ENCODE results near the gene ID3.
"Not testable (repeated sequence)": the region's sequence is repeated elsewhere in the genome, so short reads cannot be mapped to it uniquely, and the experiment has no call there.

ID3 gene

GRCh38 chr1:23590058-23590783 lies 30.9 kb upstream of the ID3 start:
- intact Hi-C loops (cut with DNase I), result no loop called here
- DNase-seq, result no peak

- DNase-seq, result no peak
- intact Hi-C loops (cut with DNase I), result no loop called here
Measured at GRCh38 chr1:23589585-23589986, 30.3 kb upstream of the ID3 start.

- intact Hi-C loops (cut with DNase I), result no loop called here
- DNase-seq, result peak in 1 of 10 donors; percentile 29
Measured at GRCh38 chr1:23588749-23589548, 29.6 kb upstream of the ID3 start.

- intact Hi-C loops (cut with DNase I), result no loop called here
- peak in 1 of 10 donors; percentile 30 for DNase-seq
Measured at GRCh38 chr1:23585321-23586022, 26.2 kb upstream of the ID3 start.

GRCh38 chr1:23583727-23584126 lies 24.4 kb upstream of the ID3 start:
- DNase-seq; intact Hi-C loops (cut with DNase I): not testable (repeated sequence)

GRCh38 chr1:23582820-23583219 lies 23.5 kb upstream of the ID3 start:
- intact Hi-C loops (cut with DNase I), result no loop called here
- no peak for DNase-seq

- DNase-seq, result peak in 8 of 10 donors; percentile 34 to 94 (median 57)
- intact Hi-C loops (cut with DNase I), result no loop called here
Measured at GRCh38 chr1:23581219-23581618, 21.9 kb upstream of the ID3 start.

- DNase-seq, result no peak
- intact Hi-C loops (cut with DNase I), result no loop called here
Measured at GRCh38 chr1:23578997-23579363, 19.7 kb upstream of the ID3 start.

- intact Hi-C loops (cut with DNase I), result no loop called here
- no peak for DNase-seq
Measured at GRCh38 chr1:23578311-23578996, 19.2 kb upstream of the ID3 start.

- intact Hi-C loops (cut with DNase I), result no loop called here
- peak in 3 of 10 donors; percentile 20 to 51 (median 44) for DNase-seq
Measured at GRCh38 chr1:23577056-23578004, 18.0 kb upstream of the ID3 start.

- no peak for DNase-seq
- intact Hi-C loops (cut with DNase I), result no loop called here
Measured at GRCh38 chr1:23576338-23577055, 17.2 kb upstream of the ID3 start.

- intact Hi-C loops (cut with DNase I), result no loop called here
- peak in 1 of 10 donors; percentile 35 for DNase-seq
Measured at GRCh38 chr1:23575226-23575810, 16.0 kb upstream of the ID3 start.

GRCh38 chr1:23574265-23574754 lies 15.0 kb upstream of the ID3 start:
- intact Hi-C loops (cut with DNase I), result no loop called here
- no peak for DNase-seq

- intact Hi-C loops (cut with DNase I), result no loop called here
- DNase-seq, result no peak
Measured at GRCh38 chr1:23573574-23574182, 14.4 kb upstream of the ID3 start.

GRCh38 chr1:23571465-23571864 lies 12.2 kb upstream of the ID3 start:
- intact Hi-C loops (cut with DNase I), result no loop called here
- DNase-seq, result no peak

- intact Hi-C loops (cut with DNase I), result no loop called here
- peak in 2 of 10 donors; percentile 13 to 17 for DNase-seq
Measured at GRCh38 chr1:23570001-23570691, 10.8 kb upstream of the ID3 start.
